Measurements from ENCODE around the gene JARID2. TPM values are rescaled to one million over a fixed set of nuclear protein-coding genes. Genes with fewer than 3 reads are reported as not detected.

Gene JARID2
- total and polyA plus RNA-seq, 9 of the 15 experiments (the other 6 are each of a cell fraction or from before 2014, with no cell fraction given) = 5.0 to 29.0 (median 15.6) TPM

- WGBS (ENCODE audit: insufficient coverage, low coverage, missing lambda C conversion rate) = 68% methylated on average over 6 of the region's 6 CpGs
- H3K9me1 ChIP-seq (ENCODE audit: control insufficient read depth, insufficient read depth, low read length) = no peaks in the 10 kb centered on the region
- H3K36me3 ChIP-seq (ENCODE audit: control insufficient read depth, insufficient read depth, low read length) = peaks cover 87% of the 10 kb centered on the region
- H3K4me3 ChIP-seq = no peak overlapping the region
- intact Hi-C loops (cut with micrococcal nuclease) (no loop called here), in situ Hi-C loops (cut with MboI) (no loop called here)
- no TSS peak for BruUV-seq (replicated peaks)
- H3K4me2 ChIP-seq (ENCODE audit: insufficient read depth, low read length) = no peak overlapping the region
- no peaks in the 10 kb centered on the region for H3K79me2 ChIP-seq (ENCODE audit: control insufficient read depth, insufficient read depth, low read length)
- no peak for ATAC-seq
- no peaks in the 10 kb centered on the region for H3K27me3 ChIP-seq (ENCODE audit: control insufficient read depth in 2 of 2, insufficient read depth in 2 of 2, low read length in 2 of 2)
- no peak overlapping the region for H2AFZ ChIP-seq (ENCODE audit: low read depth, low read length)
- no peaks in the 10 kb centered on the region for H4K20me1 ChIP-seq (replicated peaks; ENCODE audit: control insufficient read depth, insufficient read depth, low read length)
- CTCF ChIA-PET (ENCODE audit: low intra/inter-chr PET ratio) = no interaction called here
- TF ChIP-seq JUN (IDR thresholded peaks at IDR 0.05; ENCODE audit: borderline replicate concordance, low read depth, low read length) (no peak), JUN (CRISPR knock-in tag; IDR thresholded peaks at IDR 0.05; ENCODE audit: borderline replicate concordance) (no peak), HEY1 (CRISPR knock-in tag; IDR thresholded peaks at IDR 0.05; ENCODE audit: borderline replicate concordance) (no peak), HDAC3 (IDR thresholded peaks at IDR 0.05; ENCODE audit: borderline replicate concordance, partially characterized antibody) (no peak), ZNF311 (CRISPR knock-in tag; IDR thresholded peaks at IDR 0.05) (no peak), ZNF143 (CRISPR knock-in tag; IDR thresholded peaks at IDR 0.05) (no peak), CBFB (CRISPR knock-in tag; IDR thresholded peaks at IDR 0.05) (no peak), PCBP1 (IDR thresholded peaks at IDR 0.05; ENCODE audit: low read depth, low read length, poor library complexity, severe bottlenecking) (no peak), ZNF175 (CRISPR knock-in tag; IDR thresholded peaks at IDR 0.05; ENCODE audit: low read depth) (no peak)
- no peak for DNase-seq (ENCODE audit: extremely low read depth in 1 of 4, low spot score in 3 of 4)
- H3K9ac ChIP-seq (ENCODE audit: insufficient read depth in 1 of 2, low read depth in 2 of 2, low read length in 2 of 2) = no peak overlapping the region
- H3K9me3 ChIP-seq (replicated peaks; ENCODE audit: control insufficient read depth, insufficient read depth, low read depth, low read length) = no peaks in the 10 kb centered on the region
- H3K27ac ChIP-seq (ENCODE audit: extremely low read depth, low read depth, low read length) = no peak overlapping the region
- POLR2A ChIA-PET = interaction anchor here (0.6 to 0.9 kb wide), 2 partner anchors 11 to 123 kb away, joined by 3 read pairs; no protein-coding TSS in a partner anchor
- H3K4me1 ChIP-seq (replicated peaks in 1 of 2; ENCODE audit: control insufficient read depth in 2 of 2, insufficient read depth in 2 of 2, low read length in 2 of 2) = peaks cover 0 to 4% of the 10 kb centered on the region in 2 experiments; a peak in 3 of 5 replicates
- no peak for FAIRE-seq
Observed at GRCh38 chr6:15503346-15503680, 257.4 kb downstream of the JARID2 start.

All from K562 (cell line).